Measurements from ENCODE around the gene SLC41A3. TPM values are rescaled to one million over a fixed set of nuclear protein-coding genes. Genes with fewer than 3 reads are reported as not detected.

The SLC41A3 gene
- total and polyA plus RNA-seq, 2 of the 8 experiments (the other 6 are each of a cell fraction or from before 2014, with no cell fraction given), result 30.2 to 56.4 TPM

DNA sequence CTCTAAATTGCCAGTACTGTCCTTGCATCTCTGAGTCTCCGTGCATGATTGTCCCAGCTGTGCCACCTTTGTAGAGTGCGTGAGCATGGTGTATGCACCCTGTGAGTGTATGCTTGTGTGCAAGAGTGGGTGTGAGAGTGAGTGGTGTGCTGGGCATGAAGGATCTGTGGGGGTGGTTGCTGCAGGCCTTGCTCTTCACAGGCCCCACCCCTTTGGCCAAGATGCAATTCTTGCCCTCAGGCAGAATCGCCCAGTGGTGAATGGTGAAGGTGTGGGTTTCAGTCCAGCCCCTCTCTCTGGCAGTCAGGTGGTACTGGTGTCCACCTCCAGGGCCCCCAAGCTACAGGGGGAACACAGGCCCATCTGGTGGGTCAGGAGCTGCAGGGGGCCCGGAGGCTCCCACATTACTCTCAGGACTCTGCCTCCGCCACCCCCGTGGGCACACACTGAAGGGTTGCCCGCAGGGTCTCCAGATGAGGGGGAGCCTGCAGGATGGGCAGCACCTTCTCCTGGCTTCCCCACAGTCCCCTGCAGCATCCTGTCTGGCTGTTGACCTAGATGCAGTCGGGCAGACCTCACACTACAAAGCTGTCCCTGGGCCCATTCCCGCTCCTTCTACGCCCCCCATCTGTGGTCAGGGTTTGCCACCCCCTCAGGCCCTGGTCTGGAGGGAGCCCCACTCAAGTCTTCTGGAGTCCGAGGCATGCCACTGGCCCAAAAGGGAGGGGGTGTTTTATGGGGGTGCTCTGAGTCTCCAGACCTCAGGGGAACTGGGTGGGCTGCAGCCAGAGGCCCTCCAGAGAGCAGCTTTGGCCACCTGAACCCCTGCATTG lies 123.3 kb downstream of the SLC41A3 start (continued):
- TF ChIP-seq SP4 (IDR thresholded peaks at IDR 0.05; ENCODE audit: low read length) (no peak), EGR1 (IDR thresholded peaks at IDR 0.05; ENCODE audit: borderline replicate concordance, low read depth, low read length) (no peak)
